Fibroblast of villous mesenchyme (primary cell): Measurements from ENCODE around the gene CRACDL. TPM values are rescaled to one million over a fixed set of nuclear protein-coding genes. Genes with fewer than 3 reads are reported as not detected.

Experiments used
- DNase-seq: peaks from one replicate; pipeline ENCODE4 v3.0.0-alpha.2; 2010; ENCODE audit warnings: low read depth
- H3K4me3 ChIP-seq: 2 replicates; pipeline ENCODE4 v1.5.1; 2011; ENCODE audit warnings: low read depth, mild to moderate bottlenecking, low read length
- total RNA-seq: library from RNA; depleted of rRNA; stranded (reverse); fragments of >200 nt; gene quantifications from 2 replicates; pipeline ENCODE4 v1.2.3, GENCODE V29; 2012
- TF ChIP-seq, protein P1 (sequence below): IDR thresholded peaks from 2 replicates; pipeline ENCODE4 v1.5.1; 2012; ENCODE audit warnings: low read depth, mild to moderate bottlenecking, low read length; ENCODE audit not compliant: insufficient read depth

CRACDL gene
- total RNA-seq, 1 donor, result not detected

DNA sequence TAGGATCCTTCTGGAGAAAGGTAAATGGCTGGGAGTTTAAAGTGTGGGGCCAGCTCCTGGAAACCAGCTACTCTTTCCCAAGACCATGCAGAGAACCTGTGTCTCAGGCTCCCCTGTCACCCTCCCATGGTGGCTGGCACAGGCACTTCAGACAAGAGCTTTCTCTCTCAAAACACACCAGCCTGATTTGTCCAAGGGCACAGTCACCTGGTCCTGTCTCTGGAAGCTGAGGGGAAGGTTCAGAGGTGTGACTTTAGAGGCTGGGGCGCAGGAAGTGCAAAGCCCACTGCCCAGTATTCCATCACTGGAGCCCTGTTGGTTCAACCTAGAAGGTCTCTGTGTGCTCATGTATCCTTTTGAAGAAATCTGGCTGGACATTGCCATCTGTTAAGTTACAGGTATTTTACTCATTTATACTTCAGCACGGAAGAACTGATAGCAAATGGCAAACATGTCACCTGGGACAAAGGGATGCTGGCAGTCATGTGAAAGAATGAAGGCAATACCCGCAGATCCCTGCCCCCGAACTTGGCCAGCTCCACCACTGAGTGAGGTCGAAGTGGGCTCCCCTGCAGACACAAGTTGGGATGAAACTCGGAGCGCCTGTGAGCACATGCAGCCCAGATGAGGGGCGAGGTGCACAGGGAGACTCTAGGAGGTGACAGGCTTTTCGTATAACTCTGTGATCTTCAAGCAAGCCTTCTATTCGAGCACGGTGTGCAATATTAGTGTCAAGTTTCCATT, 108.2 kb downstream of the CRACDL start:
- no peak for DNase-seq
- H3K4me3 ChIP-seq, result no peak overlapping the region
- TF ChIP-seq, protein P1, sequence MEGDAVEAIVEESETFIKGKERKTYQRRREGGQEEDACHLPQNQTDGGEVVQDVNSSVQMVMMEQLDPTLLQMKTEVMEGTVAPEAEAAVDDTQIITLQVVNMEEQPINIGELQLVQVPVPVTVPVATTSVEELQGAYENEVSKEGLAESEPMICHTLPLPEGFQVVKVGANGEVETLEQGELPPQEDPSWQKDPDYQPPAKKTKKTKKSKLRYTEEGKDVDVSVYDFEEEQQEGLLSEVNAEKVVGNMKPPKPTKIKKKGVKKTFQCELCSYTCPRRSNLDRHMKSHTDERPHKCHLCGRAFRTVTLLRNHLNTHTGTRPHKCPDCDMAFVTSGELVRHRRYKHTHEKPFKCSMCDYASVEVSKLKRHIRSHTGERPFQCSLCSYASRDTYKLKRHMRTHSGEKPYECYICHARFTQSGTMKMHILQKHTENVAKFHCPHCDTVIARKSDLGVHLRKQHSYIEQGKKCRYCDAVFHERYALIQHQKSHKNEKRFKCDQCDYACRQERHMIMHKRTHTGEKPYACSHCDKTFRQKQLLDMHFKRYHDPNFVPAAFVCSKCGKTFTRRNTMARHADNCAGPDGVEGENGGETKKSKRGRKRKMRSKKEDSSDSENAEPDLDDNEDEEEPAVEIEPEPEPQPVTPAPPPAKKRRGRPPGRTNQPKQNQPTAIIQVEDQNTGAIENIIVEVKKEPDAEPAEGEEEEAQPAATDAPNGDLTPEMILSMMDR, result no peak

DNA sequence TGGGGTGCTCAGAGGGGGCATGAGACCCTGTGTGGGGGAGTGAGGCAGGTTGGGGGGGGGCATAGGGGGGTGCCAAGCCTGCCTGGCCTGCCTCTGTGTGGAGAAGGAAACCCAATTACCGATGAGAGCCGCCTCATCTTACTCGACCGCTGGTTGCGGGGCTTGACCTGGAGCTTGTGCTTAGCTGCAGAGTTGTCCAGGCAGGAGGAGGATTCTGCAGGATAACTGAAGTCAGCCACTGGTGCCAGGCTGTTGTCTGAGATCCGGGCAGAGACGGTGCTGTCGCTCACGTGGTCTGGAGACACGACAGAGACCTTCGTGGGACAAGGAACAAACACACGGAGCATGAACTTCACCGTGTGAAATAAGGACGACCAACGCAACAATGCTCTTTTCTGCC, 109.2 kb downstream of the CRACDL start:
- no peak for DNase-seq
- H3K4me3 ChIP-seq, result no peak overlapping the region
- TF ChIP-seq, protein P1, result no peak

DNA sequence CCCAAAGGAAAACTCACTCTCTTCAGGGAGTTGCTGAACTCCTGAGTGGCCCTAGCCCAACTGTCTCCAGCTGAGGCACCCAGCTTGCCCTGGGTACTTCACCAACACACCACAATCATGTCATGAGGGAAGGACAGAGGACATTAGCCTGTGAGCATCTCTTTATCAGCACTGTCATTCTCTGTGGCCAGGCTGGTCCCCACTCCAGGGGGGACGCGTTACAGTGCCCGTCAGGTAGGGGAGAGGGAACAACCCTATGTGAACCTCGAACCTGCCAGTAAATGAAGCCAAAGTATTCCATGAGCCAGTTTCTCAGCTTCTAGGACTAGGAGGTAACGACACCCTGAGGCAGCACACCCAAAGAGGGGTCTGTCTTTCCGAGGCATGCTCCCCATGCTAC, 110.2 kb downstream of the CRACDL start:
- TF ChIP-seq, protein P1, result no peak
- no peak for DNase-seq
- H3K4me3 ChIP-seq, result no peak overlapping the region

DNA sequence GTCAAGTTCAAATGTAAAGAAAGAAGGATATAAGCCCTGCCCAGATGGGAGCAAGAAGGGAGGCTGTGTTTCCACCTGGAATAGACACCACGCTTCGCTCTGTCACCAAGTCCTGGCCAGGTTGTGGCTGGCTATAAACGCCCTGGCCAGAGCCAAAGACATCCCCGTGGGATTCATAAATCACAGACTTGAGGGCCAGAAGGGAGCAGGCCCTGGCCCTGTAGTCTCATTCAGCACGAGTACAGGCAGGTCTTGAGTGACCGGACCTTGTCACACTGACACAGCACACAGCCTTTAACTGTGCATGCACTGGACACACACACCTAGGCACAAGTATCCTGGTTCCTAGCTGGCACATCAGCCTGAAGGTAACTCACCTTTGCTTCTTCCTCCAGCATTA, 110.6 kb downstream of the CRACDL start:
- DNase-seq, result no peak
- TF ChIP-seq, protein P1, result no peak
- H3K4me3 ChIP-seq, result no peak overlapping the region

DNA sequence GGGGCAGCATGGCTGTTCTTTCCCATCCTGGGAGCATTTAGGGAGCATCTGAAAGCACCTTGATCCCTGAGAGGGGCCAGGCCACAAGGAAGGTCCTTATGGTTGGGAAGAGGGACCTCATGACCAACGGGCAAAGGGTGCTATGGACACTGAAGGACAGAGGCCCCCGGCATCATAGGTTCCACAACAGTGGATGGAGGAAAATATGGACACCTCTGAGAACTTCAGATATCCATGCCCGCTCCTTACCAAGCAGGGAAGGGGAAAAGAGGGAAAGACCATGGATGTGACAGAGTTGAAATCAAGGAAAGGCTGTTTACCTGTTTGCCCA, 111.0 kb downstream of the CRACDL start:
- DNase-seq, result no peak
- H3K4me3 ChIP-seq, result no peak overlapping the region
- TF ChIP-seq, protein P1, result no peak

DNA sequence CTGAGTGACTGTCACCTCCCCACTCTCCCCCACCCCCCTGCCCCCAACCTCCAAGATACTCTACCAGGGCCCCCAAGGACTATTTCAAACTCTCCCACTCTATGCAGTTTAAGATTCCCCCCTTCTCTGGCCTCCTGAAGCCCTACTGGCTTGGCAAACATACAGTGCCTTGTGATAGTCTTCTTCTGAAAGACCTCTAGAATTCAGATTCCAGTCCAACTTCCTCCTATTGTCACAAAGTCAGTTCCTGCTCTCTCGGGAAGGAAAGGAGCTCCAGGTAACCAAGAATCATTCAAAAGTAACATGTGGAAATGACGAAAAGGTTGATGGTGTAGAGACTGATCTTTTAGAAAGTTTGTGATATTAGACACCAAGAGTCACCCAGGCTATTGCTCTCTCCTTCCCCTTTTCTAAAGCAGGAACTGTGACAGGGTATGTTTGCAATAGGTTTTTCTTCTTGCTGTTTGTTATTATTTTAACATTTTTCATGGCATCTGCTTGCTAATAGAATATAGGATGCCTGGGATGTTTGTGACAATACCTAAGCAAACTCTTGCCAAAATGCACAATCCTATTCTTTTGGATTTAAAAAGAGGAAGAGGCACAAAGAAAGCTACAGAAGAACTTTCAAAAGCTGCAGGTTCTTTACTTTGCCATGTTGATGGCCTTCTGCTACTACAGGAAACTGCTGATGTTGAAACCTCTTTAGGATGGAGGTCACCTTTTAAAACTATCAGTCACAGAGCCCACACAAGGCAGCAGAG, 111.6 kb downstream of the CRACDL start:
- TF ChIP-seq, protein P1, result no peak
- DNase-seq, result no peak
- H3K4me3 ChIP-seq, result no peak overlapping the region
